Activated CD8-positive, alpha-beta memory T cell treated with anti-CD3 and anti-CD28 coated beads for 48 hours (primary cell): ENCODE measurements around the gene RICTOR.

ENCODE experiments used
- DNase-seq, 3 experiments: peaks; one replicate each; pipeline ENCODE4 v3.0.0-alpha.2; 2020; ENCODE audit warnings: low read depth in 2 of 3, low spot score in 2 of 3

RICTOR gene, protein sequence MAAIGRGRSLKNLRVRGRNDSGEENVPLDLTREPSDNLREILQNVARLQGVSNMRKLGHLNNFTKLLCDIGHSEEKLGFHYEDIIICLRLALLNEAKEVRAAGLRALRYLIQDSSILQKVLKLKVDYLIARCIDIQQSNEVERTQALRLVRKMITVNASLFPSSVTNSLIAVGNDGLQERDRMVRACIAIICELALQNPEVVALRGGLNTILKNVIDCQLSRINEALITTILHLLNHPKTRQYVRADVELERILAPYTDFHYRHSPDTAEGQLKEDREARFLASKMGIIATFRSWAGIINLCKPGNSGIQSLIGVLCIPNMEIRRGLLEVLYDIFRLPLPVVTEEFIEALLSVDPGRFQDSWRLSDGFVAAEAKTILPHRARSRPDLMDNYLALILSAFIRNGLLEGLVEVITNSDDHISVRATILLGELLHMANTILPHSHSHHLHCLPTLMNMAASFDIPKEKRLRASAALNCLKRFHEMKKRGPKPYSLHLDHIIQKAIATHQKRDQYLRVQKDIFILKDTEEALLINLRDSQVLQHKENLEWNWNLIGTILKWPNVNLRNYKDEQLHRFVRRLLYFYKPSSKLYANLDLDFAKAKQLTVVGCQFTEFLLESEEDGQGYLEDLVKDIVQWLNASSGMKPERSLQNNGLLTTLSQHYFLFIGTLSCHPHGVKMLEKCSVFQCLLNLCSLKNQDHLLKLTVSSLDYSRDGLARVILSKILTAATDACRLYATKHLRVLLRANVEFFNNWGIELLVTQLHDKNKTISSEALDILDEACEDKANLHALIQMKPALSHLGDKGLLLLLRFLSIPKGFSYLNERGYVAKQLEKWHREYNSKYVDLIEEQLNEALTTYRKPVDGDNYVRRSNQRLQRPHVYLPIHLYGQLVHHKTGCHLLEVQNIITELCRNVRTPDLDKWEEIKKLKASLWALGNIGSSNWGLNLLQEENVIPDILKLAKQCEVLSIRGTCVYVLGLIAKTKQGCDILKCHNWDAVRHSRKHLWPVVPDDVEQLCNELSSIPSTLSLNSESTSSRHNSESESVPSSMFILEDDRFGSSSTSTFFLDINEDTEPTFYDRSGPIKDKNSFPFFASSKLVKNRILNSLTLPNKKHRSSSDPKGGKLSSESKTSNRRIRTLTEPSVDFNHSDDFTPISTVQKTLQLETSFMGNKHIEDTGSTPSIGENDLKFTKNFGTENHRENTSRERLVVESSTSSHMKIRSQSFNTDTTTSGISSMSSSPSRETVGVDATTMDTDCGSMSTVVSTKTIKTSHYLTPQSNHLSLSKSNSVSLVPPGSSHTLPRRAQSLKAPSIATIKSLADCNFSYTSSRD (N-terminal part only)

DNA sequence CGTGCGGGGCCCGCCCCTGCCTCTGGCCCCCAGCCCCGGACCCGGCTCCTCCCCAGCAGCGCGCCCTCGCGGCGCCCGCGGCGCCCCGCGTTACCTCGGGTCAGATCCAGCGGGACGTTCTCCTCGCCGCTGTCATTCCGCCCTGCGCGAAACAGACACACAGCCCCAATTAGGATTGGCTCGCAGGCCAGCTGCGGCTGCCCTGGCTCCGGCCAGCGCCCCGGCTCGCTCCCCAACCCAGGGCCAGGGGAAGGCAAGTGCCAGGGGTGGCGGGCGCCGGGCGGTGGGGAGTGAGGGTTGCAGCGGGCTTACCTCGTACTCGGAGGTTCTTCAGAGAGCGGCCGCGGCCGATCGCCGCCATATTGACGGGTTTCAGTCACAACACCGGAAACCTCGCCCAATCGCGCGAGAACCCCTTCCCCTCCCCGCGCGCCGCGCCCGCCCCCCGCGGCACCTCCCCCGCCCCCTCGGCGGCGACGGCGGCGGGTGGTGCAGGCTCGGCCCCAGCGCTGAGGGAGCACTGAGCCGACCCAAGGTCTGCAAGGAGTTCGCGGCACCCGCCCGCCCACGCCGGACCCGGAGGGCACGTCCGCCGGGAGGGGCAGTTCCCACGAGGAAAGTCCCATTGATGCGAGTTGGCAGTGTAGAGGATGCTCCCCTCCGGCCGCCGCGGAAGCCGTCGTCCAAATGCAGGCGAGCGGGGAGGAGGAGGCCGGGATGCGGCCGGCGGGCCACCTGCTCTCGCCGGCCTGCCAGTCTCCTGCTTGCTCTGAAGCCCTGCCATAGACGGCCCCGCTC lies at the start of gene RICTOR:
Gene RICTOR, minus strand, starts transcription at position 383 of the 798 bp plus-strand sequence. Its CDS starts 22 bp downstream, at position 361.
- DNase-seq: peak; percentile 83 to 91 (median 89)

DNA sequence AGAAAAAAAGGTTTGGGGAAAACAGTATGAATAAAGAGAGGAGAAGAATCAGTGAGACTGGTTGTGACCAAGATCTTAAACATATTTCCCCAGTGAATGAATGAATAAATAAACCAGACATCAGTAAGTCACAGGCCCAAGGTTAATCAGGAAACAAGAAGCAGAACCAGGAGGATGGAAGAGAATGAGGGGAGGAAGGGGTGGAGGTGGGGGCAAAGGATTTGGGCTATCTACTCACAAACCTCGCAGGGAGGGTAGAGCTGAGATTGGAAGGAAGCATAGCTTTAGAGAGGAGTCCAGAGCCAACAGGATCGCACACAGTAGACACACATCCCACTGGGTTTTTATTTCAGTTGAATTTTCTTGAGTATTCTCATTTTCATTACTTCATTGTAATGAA lies 47.7 kb upstream of the RICTOR start:
- no peak for DNase-seq

DNA sequence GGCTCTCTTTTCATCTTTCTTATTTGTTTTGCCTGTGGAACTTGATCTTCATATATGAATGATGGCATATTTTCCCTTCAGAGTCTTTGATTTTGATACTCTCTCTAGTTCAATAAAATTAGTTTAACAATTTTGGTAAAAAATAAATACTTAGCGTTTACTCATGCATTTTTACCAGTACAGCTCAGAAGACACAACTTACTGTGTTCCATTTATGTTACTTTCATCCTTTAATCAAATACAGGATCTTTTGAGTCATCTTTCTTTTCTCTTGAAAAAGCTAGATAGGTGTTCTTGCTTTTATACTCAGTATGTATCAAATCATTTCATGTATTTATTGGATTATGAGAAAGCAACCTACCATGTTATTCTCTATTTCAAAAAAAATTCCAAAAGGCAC lies 47.1 kb upstream of the RICTOR start:
- no peak for DNase-seq

DNA sequence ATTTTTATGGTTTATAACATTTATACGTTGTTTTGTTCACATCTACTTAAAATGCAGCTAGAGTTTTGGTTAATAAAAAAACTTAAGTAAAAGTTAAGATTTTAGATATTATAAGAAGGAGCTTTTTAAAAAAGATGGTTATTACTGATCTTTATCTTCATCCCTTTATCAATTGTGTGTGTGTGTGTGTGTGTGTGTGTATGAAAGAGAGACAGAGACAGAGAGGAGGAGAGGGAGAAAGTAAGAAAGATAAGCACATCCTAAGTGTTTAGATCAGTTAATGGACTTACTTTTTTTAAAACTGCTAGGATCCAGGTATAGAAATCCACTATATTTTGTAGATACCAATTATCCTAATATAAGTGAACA lies 45.8 kb upstream of the RICTOR start:
- no peak for DNase-seq

DNA sequence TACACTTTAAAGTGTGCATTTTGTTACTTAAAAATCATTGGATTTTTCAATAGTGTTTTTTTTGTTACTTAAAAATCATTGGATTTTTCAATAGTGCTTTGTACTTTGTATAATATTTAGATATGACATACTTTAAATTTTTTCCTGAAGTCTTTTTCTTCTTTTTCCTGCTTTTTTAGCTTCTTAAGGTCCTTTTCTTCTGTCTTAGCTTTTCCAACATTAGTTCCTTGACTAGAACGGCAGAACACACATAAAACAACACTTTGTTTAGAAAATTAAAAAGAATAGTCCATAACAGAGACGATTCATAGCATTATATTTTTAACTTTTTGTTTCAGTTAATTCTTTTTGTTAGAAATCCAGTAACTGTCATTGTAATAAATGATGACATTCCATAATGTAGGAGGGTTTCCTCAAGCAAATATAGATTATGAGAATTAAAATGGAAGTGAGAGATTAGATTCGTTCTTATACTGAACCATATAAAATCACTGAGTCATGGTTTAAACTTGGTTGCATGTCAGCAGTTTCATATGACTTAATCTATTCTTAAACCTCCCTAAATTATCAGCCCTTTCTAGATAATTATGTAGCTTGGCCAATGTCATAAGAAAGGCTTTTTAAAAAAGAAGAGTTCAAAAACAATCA lies 45.3 kb upstream of the RICTOR start:
- DNase-seq: no peak

DNA sequence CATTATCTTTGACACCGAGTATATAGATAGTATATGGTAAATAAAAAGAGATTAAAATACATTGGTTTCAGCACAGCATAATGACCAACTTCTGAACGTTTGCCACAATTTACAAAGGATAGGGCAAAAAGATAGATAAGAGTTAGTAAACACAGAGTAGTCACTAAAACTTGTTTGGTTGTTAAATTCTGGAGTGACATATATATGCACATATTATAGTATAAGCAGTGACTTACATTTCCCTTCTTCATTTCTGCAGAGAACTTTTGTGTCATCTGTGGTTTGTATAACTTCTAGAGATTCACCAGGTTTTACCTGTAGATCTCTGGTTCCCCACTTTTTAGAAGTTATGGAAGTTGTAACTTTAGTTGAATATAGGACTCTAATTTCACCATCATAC lies 44.4 kb upstream of the RICTOR start:
- DNase-seq: no peak

DNA sequence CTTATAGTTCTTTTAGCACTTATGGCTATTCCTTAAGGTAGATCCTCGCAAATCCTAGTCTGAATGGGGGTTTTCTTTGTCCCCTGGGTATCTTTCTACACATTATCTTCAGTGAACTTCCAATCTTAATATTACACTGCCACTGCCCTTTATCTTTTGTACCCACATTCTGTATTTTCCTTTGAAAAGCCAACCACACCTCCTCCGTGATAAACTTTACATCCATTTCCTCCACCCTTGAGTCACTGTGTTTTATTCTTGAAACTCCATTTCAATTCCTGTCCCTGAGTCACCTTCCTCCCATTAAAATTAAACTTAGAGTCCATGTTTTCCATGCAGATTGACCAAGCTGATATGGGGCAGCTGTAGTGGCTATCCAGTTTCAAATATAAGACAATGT lies 43.2 kb upstream of the RICTOR start:
- no peak for DNase-seq

DNA sequence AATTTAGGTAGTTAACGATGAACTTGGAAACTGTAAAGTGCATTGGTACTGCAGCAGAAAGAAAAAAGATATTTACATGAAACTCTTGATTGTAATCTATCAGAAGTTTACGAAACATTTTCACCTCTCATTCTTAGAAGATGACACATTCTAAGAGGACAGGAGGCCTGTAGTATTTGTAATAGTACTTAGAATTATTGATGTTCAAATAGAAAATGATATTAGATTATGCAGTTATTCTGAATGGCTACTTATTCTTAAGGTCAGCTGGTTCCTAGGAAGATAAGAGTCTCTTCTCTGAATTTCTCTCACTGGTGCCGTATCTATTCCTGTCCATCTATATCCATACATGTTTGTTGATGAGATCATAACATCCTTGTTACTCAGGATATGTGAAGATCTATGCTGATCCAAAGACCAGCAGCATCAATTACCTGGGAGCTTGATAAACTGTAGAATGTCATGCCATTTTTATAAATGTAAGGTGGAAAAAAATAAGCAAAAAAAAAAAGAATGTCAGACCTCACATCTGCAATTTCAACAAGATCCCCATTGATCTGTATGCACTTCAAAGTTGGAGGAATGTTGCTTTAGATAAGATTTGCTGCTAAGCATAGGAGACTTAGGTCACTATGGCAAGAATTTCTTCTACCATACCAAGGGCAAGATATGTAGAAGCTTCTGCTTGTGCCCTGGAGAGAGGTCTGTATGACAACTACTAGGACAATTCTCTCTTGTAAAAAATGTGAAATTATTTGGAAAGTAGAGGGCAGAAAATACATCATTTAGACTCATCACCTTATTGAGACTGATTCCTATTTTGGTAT lies 42.4 kb upstream of the RICTOR start:
- DNase-seq: no peak

DNA sequence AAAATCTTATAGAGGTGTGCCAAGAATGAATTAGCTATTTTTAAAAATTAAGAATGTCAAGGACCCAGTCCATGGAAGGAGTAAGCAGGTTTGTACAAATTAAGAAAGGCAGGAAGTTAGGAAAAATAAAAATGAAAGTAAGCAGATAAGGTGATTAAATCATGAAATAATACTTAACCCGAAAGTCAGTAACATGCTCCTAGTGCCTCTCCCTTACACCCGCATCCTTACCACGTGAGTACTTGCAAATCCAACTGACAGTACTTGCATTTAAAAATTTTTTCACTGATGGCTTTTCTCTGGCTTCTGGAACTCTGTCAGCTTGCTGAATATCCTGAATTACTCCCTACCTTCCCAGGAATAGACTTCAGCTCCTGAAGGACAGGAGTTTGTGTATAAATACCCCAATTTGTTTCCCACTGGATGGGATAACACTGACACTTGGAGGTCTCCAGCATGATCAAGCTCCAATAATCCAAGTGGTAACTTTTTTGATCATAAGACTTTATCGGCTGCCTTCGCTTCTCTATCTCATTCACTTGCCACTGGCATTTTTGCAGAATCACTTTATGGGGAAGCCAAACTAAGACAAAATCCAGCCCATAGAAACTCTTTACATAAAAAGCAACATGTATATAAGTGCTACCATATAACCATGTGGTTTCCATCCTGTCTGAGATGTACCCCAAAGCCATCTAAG lies 41.6 kb upstream of the RICTOR start:
- DNase-seq: no peak

DNA sequence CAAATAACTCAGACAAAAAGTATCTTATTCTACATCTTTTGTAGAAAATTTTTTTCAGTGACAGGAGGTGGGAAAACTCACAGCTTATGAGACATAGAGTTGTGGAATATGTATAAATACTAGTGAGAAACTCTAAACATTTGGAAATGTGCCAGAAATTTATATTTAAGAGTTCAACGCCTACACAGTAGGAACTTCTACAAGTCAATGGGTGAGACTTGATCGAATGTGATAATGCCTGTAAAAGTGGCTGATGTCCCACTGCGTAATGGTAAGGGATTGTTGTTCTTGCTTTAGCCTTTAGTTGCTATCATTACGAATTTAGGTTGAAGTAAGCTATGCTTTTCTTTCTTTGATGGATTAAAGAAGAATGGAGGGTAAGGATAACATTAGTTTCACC lies 40.0 kb upstream of the RICTOR start:
- no peak for DNase-seq

DNA sequence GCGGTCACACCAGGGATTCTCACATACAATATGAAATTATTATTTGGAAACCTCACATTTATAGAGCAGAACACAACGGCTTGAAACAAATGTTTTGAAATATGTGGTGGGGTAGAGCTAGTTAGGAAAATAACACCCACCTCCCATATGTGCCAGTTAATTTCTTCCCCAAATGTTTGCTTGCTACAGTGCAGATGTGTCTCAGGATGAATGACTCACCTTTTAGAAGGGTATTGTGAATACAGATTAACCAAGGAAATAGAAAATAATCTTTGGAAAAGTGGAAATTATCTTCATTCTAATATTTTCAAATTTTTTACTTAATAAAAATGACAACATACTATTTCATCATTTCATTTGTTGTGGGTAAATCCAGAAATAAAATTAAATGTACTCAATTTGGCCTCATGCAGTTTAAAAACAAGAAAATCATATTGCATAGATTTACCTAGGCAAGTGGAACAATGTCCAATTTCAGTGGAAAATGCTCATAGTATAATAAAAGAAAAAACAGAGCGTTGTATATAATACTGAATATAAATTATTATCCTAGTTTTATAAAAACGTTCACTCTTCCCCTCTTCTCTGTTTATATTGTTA lies 39.3 kb upstream of the RICTOR start:
- DNase-seq: no peak

DNA sequence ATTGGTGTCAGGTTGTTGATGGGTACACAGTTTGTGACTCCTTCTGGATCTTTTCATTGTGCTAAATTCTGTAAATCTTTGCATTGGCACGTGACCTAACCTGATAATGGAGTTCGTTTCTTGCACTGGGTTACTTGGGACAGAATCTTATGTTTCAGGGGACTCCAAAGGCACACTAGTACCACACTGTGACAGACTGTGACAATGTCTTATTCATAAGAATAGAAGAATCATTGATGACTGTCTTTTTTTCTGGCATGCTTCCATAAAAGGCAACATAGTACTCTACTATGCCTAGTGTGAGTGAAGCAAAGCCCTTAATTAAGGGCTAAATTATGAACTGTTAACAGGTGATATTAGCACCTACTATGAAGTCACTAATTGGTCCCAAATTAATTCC lies 35.4 kb upstream of the RICTOR start:
- no peak for DNase-seq

DNA sequence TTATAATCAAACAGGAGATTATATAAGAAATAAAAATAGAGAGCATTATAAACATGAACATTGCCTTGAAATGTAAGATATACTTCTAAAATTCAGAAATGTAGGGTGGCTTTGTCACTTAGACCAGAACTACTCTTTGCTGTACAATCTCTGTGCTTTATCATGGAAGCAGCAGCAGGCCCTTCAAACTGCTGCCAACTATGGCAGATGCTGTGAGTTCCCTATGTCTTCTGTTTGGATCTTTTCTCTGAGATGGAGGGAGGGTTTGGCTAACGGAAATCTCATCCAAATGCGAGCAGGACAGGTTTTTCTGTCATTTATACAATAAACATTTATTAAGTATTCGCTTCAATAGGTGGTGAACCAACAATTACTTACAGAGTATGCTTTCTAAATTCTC lies 34.8 kb upstream of the RICTOR start:
- DNase-seq: no peak

DNA sequence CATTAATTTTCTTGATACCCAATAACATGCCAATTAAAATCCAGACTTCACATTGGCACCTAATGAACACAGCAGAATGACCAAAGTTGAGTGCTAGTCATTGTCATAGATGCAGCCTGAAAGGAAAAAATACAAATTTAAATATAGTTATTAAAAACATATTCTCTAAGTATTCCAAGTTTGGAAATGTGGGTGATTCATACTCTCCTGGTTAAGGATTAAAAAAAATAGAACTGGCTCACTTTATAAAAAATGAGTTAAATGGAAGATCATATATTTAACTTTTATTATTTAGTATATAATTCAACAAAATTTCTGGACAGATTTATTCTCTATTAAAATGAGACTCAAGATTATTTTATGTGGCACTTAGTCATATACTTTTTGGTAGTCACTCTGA lies 33.2 kb upstream of the RICTOR start:
- DNase-seq: no peak

DNA sequence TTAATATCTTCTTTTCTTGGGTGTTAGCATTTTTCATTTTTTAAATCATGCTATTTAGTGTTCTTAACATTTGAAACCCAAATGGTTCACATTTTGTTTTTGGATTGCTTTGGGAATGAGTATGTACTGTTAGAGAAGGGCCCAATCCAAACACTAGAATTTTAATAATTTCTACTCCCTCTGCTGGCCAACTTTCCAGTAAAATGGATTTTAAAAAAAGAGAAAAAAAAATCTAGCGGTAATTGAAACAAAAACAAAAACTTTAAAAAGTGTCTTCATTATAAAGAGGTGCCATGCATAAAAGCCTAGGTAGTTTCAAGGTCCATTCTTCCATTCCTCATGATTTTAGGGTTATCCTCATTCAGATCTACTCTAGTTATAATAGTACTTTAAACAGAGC lies 32.1 kb upstream of the RICTOR start:
- no peak for DNase-seq

DNA sequence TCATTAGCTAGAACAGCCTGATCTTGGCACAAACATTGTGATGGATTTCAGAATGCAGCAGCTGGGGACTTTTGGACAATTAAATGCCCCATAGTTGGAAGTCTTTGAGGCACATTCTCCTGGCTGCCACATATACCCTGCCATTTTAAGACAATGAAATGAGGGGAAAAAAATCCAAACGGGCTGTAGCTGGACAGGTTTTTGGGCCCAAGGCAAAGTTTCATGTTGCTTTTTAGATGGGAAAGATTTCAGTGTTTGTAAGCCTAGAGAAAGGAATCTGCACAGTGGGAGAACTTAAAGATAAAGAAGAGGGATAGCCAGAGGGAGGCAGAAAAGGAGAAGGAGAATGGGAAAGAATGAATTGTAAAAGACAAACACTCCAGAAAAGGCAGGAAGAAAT lies 30.0 kb upstream of the RICTOR start:
- DNase-seq: no peak

DNA sequence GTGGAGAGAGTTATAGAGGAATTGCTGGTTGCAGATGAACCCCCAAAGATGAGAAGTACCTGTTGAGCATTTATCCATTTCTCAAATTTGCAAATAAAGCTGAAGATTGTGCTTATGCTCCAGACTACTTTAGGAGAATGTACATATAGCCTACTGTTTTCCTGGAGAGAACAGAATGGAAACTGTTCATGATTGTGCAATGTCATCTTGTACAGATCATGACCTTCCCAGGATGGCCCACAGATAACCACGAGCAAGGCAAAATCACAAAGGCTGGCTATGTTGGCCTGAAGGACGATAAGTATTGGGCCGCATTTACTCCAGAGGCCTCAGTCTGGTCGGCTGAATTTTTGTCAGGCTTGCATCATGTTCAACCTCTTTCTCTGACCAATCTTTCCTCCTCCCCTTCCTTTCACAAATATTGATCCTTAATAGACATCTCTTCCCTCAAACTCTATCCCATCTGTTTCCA lies 28.5 kb upstream of the RICTOR start:
- no peak for DNase-seq

DNA sequence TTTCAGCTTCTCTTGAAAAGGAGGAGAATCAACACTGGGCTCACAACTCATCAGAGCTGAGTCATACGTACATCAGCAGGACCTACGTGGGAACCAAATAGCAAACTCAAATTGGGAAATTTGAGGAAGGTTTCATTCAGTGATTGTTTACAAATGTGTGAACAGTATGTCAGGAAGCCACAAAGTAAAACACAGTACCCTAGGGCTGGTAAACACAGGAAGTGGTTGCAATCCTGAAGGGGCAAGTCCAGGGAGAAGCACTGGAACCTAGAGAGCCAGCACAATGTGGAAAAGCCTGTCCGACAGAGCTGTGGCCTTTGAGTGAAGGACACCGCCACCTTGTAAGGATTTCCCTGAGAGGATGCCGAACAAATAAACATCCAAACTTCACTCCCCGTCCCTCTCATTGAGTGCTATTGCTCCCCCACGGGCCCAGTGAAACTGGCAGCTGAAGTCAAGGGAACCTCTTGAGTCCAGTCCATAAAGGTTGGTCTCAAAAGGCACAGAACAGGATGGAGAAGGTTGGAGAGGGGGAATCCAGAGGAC lies 26.7 kb upstream of the RICTOR start:
- DNase-seq: no peak
